HEK293 (cell line): ENCODE data around the gene CEBPE.

Source experiments
- CTCF ChIA-PET: fragments of 350-600 bp; formaldehyde crosslinking; extraction: SDS; loops from one replicate; lab custom pipeline; 2021; ENCODE audit warnings: antibody characterized with exemption; lab: Yijun Ruan, JAX
- POLR2A ChIA-PET: fragments of 300-600 bp; formaldehyde crosslinking; extraction: SDS; loops from one replicate; lab custom pipeline; 2020; ENCODE audit warnings: antibody characterized with exemption, inconsistent platforms; lab: Yijun Ruan, JAX
- H3K27ac ChIP-seq: fragments of 200-500 bp; sonication (Bioruptor generic); 2 replicates; pipeline ENCODE4 v1.5.1; 2014; ENCODE audit warnings: low read depth, low read length, control low read depth, inconsistent platforms; ENCODE audit errors: extremely low read depth
- H3K36me3 ChIP-seq, 2 experiments: fragments of 200-500 bp in 1 of 2; sonication (Bioruptor generic) in 1 of 2; 1 replicate in 1 of 2; 2 replicates in 1 of 2; pipeline ENCODE4 v1.5.1; 2014 to 2017; ENCODE audit warnings: inconsistent platforms in 2 of 2, low read length in 2 of 2; ENCODE audit not compliant: control insufficient read depth in 2 of 2, insufficient read depth in 1 of 2
- H3K4me1 ChIP-seq: fragments of 200-500 bp; sonication (Bioruptor generic); 2 replicates; pipeline ENCODE4 v1.5.1; 2014; ENCODE audit warnings: mild to moderate bottlenecking, low read length, inconsistent platforms; ENCODE audit not compliant: control insufficient read depth, insufficient read depth
- H3K4me3 ChIP-seq: 2 replicates; pipeline ENCODE4 v1.5.1; 2011; ENCODE audit warnings: low read depth, mild to moderate bottlenecking, control low read depth, low read length, moderate library complexity
- H3K9me3 ChIP-seq: fragments of 200-500 bp; sonication (Bioruptor generic); 2 replicates; pipeline ENCODE4 v1.5.1; 2014; ENCODE audit warnings: low read depth, low read length, inconsistent platforms; ENCODE audit not compliant: control insufficient read depth, insufficient read depth
- BCL11A ChIP-seq: fragments of 450-650 bp; formaldehyde crosslinking; IDR thresholded peaks from 2 replicates; pipeline ENCODE4 v1.5.1; 2016; ENCODE audit warnings: low read depth, missing biosample characterization, missing genetic modification characterization
- MYNN ChIP-seq: fragments of 450-650 bp; formaldehyde crosslinking; IDR thresholded peaks from 2 replicates; pipeline ENCODE4 v1.5.1; 2016; ENCODE audit warnings: missing biosample characterization, missing genetic modification characterization, borderline replicate concordance
- PBX3 ChIP-seq: sonication (generic); formaldehyde crosslinking; IDR thresholded peaks from 2 replicates; pipeline ENCODE4 v1.8.1; 2022; ENCODE audit warnings: mild to moderate bottlenecking, moderate library complexity, missing genetic modification reagents
- PRDM1 ChIP-seq: fragments of 450-650 bp; formaldehyde crosslinking; IDR thresholded peaks from 2 replicates; pipeline ENCODE4; 2016; ENCODE audit warnings: missing biosample characterization, missing genetic modification characterization
- PRDM6 ChIP-seq: fragments of 450-650 bp; formaldehyde crosslinking; IDR thresholded peaks from 2 replicates; pipeline ENCODE4 v1.5.1; 2017; ENCODE audit warnings: missing biosample characterization, missing genetic modification characterization
- SP3 ChIP-seq: fragments of 450-650 bp; formaldehyde crosslinking; IDR thresholded peaks from 2 replicates; pipeline ENCODE4 v1.5.1; 2016; ENCODE audit warnings: missing biosample characterization, missing genetic modification characterization
- TRIM28 ChIP-seq: IDR thresholded peaks from 2 replicates; pipeline ENCODE4 v1.6.1; 2011; ENCODE audit warnings: low read length, control low read depth, borderline replicate concordance
- WT1 ChIP-seq: fragments of 450-650 bp; formaldehyde crosslinking; IDR thresholded peaks from 2 replicates; pipeline ENCODE4 v1.5.1; 2016; ENCODE audit warnings: missing biosample characterization, missing genetic modification characterization
- ZBTB17 ChIP-seq: fragments of 450-650 bp; formaldehyde crosslinking; IDR thresholded peaks from 2 replicates; pipeline ENCODE4 v1.5.1; 2016; ENCODE audit warnings: missing biosample characterization, missing genetic modification characterization
- ZBTB8A ChIP-seq: fragments of 450-650 bp; formaldehyde crosslinking; IDR thresholded peaks from 2 replicates; pipeline ENCODE4 v1.5.1; 2016; ENCODE audit warnings: missing biosample characterization, missing genetic modification characterization
- ZFHX2 ChIP-seq: fragments of 450-650 bp; formaldehyde crosslinking; conservative IDR thresholded peaks from 2 replicates; pipeline ENCODE4 v1.5.1; 2016; ENCODE audit warnings: missing biosample characterization, missing genetic modification characterization
- ZNF140 ChIP-seq: fragments of 450-650 bp; formaldehyde crosslinking; IDR thresholded peaks from 2 replicates; pipeline ENCODE4 v1.5.1; 2016; ENCODE audit warnings: missing biosample characterization, missing genetic modification characterization
- ZNF157 ChIP-seq: fragments of 450-650 bp; formaldehyde crosslinking; IDR thresholded peaks from 2 replicates; pipeline ENCODE4 v1.5.1; 2016; ENCODE audit warnings: missing biosample characterization, missing genetic modification characterization
- ZNF174 ChIP-seq: fragments of 450-650 bp; formaldehyde crosslinking; IDR thresholded peaks from 2 replicates; pipeline ENCODE4 v1.5.0; 2017; ENCODE audit warnings: missing biosample characterization, mild to moderate bottlenecking, missing genetic modification characterization
- ZNF202 ChIP-seq: fragments of 450-650 bp; formaldehyde crosslinking; IDR thresholded peaks from 2 replicates; pipeline ENCODE4 v1.5.1; 2016; ENCODE audit warnings: missing biosample characterization, missing genetic modification characterization, borderline replicate concordance
- ZNF391 ChIP-seq: fragments of 450-650 bp; formaldehyde crosslinking; IDR thresholded peaks from 2 replicates; pipeline ENCODE4 v1.5.1; 2016; ENCODE audit warnings: low read depth, missing biosample characterization, missing genetic modification characterization, borderline replicate concordance
- ZNF426 ChIP-seq: fragments of 450-650 bp; formaldehyde crosslinking; IDR thresholded peaks from 2 replicates; pipeline ENCODE4 v1.5.1; 2017; ENCODE audit warnings: missing biosample characterization, missing genetic modification characterization, mild to moderate bottlenecking, inconsistent platforms, moderate library complexity
- ZNF433 ChIP-seq: fragments of 450-650 bp; formaldehyde crosslinking; IDR thresholded peaks from 2 replicates; pipeline ENCODE4 v1.5.1; 2016; ENCODE audit warnings: missing biosample characterization, missing genetic modification characterization, low read depth
- ZNF548 ChIP-seq: fragments of 450-650 bp; formaldehyde crosslinking; IDR thresholded peaks from 2 replicates; pipeline ENCODE4 v1.5.1; 2016; ENCODE audit warnings: missing biosample characterization, missing genetic modification characterization
- ZNF585B ChIP-seq: fragments of 450-650 bp; formaldehyde crosslinking; IDR thresholded peaks from 2 replicates; pipeline ENCODE4 v1.5.1; 2016; ENCODE audit warnings: missing biosample characterization, missing genetic modification characterization
- ZNF600 ChIP-seq: fragments of 450-650 bp; formaldehyde crosslinking; IDR thresholded peaks from 2 replicates; pipeline ENCODE4 v1.5.1; 2016; ENCODE audit warnings: missing biosample characterization, missing genetic modification characterization
- ZNF623 ChIP-seq: fragments of 450-650 bp; formaldehyde crosslinking; IDR thresholded peaks from 2 replicates; pipeline ENCODE4 v1.5.1; 2016; ENCODE audit warnings: missing biosample characterization, missing genetic modification characterization
- ZNF677 ChIP-seq: fragments of 450-650 bp; IDR thresholded peaks from 2 replicates; pipeline ENCODE4 v1.5.0; 2018; ENCODE audit warnings: missing biosample characterization, mild to moderate bottlenecking, missing genetic modification characterization, moderate library complexity
- ZNF791 ChIP-seq: fragments of 450-650 bp; formaldehyde crosslinking; IDR thresholded peaks from 2 replicates; pipeline ENCODE4 v1.5.1; 2016; ENCODE audit warnings: missing biosample characterization, missing genetic modification characterization
- ZSCAN30 ChIP-seq: fragments of 450-650 bp; IDR thresholded peaks from 2 replicates; pipeline ENCODE4 v1.5.1; 2018; ENCODE audit warnings: missing biosample characterization, mild to moderate bottlenecking, missing genetic modification characterization, moderate library complexity

CEBPE gene

GRCh38 chr14:23129759-23130316, 10.8 kb upstream of the CEBPE start:
- Histone ChIP-seq H3K4me3 (no peak overlapping the region), H3K4me1 (no peaks in the 10 kb centered on the region), H3K9me3 (no peaks in the 10 kb centered on the region), H3K36me3 (peaks cover 0 to 11% of the 10 kb centered on the region in 2 experiments; a peak in 2 of 3 replicates), H3K27ac (no peak overlapping the region)
- CTCF ChIA-PET = interaction anchor here (2.6 to 2.9 kb wide), 2 partner anchors 9 to 57 kb away, joined by 16 to 25 read pairs; no protein-coding TSS in a partner anchor
- no peak for TF ChIP-seq ZBTB17
- no peak for TF ChIP-seq SP3 (tag by site-specific recombination)
- TF ChIP-seq ZNF157 (tag by site-specific recombination) = no peak
- TF ChIP-seq ZNF140 (tag by site-specific recombination) = no peak
- no peak for TF ChIP-seq ZNF677
- TF ChIP-seq ZNF548 (tag by site-specific recombination) = no peak
- TF ChIP-seq ZNF433 (tag by site-specific recombination) = no peak
- TF ChIP-seq ZNF600 (tag by site-specific recombination) = no peak
- TF ChIP-seq ZBTB8A = no peak
- no peak for TF ChIP-seq PRDM1 (tag by site-specific recombination)
- no peak for TF ChIP-seq ZNF174 (tag by site-specific recombination)
- TF ChIP-seq ZNF391 (tag by site-specific recombination) = no peak
- TF ChIP-seq PBX3 (CRISPR knock-in tag) = no peak
- no peak for TF ChIP-seq ZNF791
- no peak for TF ChIP-seq TRIM28
- TF ChIP-seq ZFHX2 = no peak
- POLR2A ChIA-PET = interaction anchor here (0.7 to 1.5 kb wide), 2 partner anchors 9 to 15 kb away, joined by 4 read pairs; no protein-coding TSS in a partner anchor

- no peak overlapping the region for H3K27ac ChIP-seq
- H3K36me3 ChIP-seq = peaks cover 0 to 11% of the 10 kb centered on the region in 2 experiments; a peak in 2 of 3 replicates
- ChIA-PET POLR2A (interaction anchor here (0.7 to 1.5 kb wide), 2 partner anchors 9 to 16 kb away, joined by 4 read pairs; no protein-coding TSS in a partner anchor), CTCF (interaction anchor here (0.6 to 2.9 kb wide), 4 partner anchors 8 to 58 kb away, joined by 3 to 25 read pairs (median 10); no protein-coding TSS in a partner anchor)
- TF ChIP-seq TRIM28 (no peak), ZNF677 (no peak), ZNF585B (tag by site-specific recombination) (no peak), MYNN (tag by site-specific recombination) (no peak), ZNF623 (tag by site-specific recombination) (no peak), WT1 (no peak)
- H3K4me3 ChIP-seq = no peak overlapping the region
- no peaks in the 10 kb centered on the region for H3K9me3 ChIP-seq
- H3K4me1 ChIP-seq = no peaks in the 10 kb centered on the region
Measured at GRCh38 chr14:23128969-23129758, 10.1 kb upstream of the CEBPE start.

- POLR2A ChIA-PET = no interaction called here
- peaks cover 0 to 11% of the 10 kb centered on the region in 2 experiments; a peak in 2 of 3 replicates for H3K36me3 ChIP-seq
- TF ChIP-seq ZSCAN30 (no peak), PRDM6 (tag by site-specific recombination) (no peak), BCL11A (tag by site-specific recombination) (no peak), ZNF202 (no peak), ZNF426 (tag by site-specific recombination) (no peak)
Measured at GRCh38 chr14:23127861-23128260, 8.8 kb upstream of the CEBPE start.

More at GRCh38 chr14:23127861-23128260, 8.8 kb upstream of the CEBPE start:
- no peaks in the 10 kb centered on the region for H3K4me1 ChIP-seq
- H3K27ac ChIP-seq = no peak overlapping the region
- CTCF ChIA-PET = no interaction called here
- no peaks in the 10 kb centered on the region for H3K9me3 ChIP-seq
- H3K4me3 ChIP-seq = no peak overlapping the region
